DOHH2 (cell line): Measurements from ENCODE around the gene RPUSD3.

ENCODE experiments used
- H3F3A ChIP-seq: fragments of 200-600 bp; sonication (generic), shearing (Covaris generic); 2 replicates; pipeline ENCODE4 v1.6.0; 2016; ENCODE audit warnings: antibody characterized with exemption, mild to moderate bottlenecking; ENCODE audit not compliant: control insufficient read depth, insufficient read depth
- H3K27ac ChIP-seq: fragments of 200-600 bp; sonication (generic); 2 replicates; pipeline ENCODE4 v1.5.1; 2014; ENCODE audit warnings: low read depth, mild to moderate bottlenecking, low read length, moderate library complexity
- H3K27me3 ChIP-seq: fragments of 200-600 bp; sonication (generic); 2 replicates; pipeline ENCODE4 v1.6.1; 2014; ENCODE audit warnings: mild to moderate bottlenecking, low read length, mixed read lengths; ENCODE audit not compliant: control insufficient read depth
- H3K36me3 ChIP-seq: fragments of 200-600 bp; sonication (generic); 2 replicates; pipeline ENCODE4 v1.6.1; 2014; ENCODE audit warnings: mild to moderate bottlenecking, low read length, moderate library complexity, mixed read lengths; ENCODE audit not compliant: control insufficient read depth
- H3K4me1 ChIP-seq: fragments of 200-600 bp; sonication (generic); 2 replicates; pipeline ENCODE4 v1.6.1; 2014; ENCODE audit warnings: mild to moderate bottlenecking, low read length, mixed read lengths; ENCODE audit not compliant: control insufficient read depth
- H3K4me2 ChIP-seq: fragments of 200-600 bp; sonication (generic); 2 replicates; pipeline ENCODE4 v1.6.0; 2014; ENCODE audit warnings: mild to moderate bottlenecking, low read length, moderate library complexity
- H3K4me3 ChIP-seq: fragments of 200-600 bp; sonication (generic); 2 replicates; pipeline ENCODE4 v1.5.1; 2014; ENCODE audit warnings: mild to moderate bottlenecking, low read length, mixed read lengths
- H3K79me2 ChIP-seq: fragments of 200-600 bp; sonication (generic); 2 replicates; pipeline ENCODE4 v1.6.1; 2014; ENCODE audit warnings: mild to moderate bottlenecking, low read length, mixed read lengths; ENCODE audit not compliant: control insufficient read depth
- H3K9me2 ChIP-seq: fragments of 200-600 bp; sonication (generic); replicated peaks from 2 replicates; pipeline ENCODE4 v1.6.1; 2014; ENCODE audit warnings: mild to moderate bottlenecking, low read length, mixed read lengths; ENCODE audit not compliant: control insufficient read depth
- H3K9me3 ChIP-seq: fragments of 200-600 bp; sonication (generic); 2 replicates; pipeline ENCODE4 v1.6.1; 2014; ENCODE audit warnings: antibody characterized with exemption, low read length, mixed read lengths; ENCODE audit not compliant: control insufficient read depth, insufficient read depth
- H4K20me1 ChIP-seq: fragments of 200-600 bp; sonication (generic); 2 replicates; pipeline ENCODE4 v1.6.0; 2014; ENCODE audit warnings: low read depth, mild to moderate bottlenecking, antibody characterized with exemption, low read length, moderate library complexity; ENCODE audit not compliant: control insufficient read depth, insufficient read depth
- EZH2phosphoT487 ChIP-seq: fragments of 200-600 bp; sonication (generic); IDR thresholded peaks from 2 replicates; pipeline ENCODE4 v1.6.1; 2017; ENCODE audit warnings: borderline replicate concordance, mild to moderate bottlenecking, antibody characterized with exemption, low read length, moderate library complexity, mixed read lengths
- TF ChIP-seq, protein P1 (sequence below): fragments of 200-600 bp; sonication (generic); IDR thresholded peaks from one replicate; pipeline ENCODE4 v1.5.1; 2014; ENCODE audit warnings: antibody characterized with exemption, mild to moderate bottlenecking, low read depth, low read length; ENCODE audit not compliant: poor library complexity, severe bottlenecking

RPUSD3 gene

DNA sequence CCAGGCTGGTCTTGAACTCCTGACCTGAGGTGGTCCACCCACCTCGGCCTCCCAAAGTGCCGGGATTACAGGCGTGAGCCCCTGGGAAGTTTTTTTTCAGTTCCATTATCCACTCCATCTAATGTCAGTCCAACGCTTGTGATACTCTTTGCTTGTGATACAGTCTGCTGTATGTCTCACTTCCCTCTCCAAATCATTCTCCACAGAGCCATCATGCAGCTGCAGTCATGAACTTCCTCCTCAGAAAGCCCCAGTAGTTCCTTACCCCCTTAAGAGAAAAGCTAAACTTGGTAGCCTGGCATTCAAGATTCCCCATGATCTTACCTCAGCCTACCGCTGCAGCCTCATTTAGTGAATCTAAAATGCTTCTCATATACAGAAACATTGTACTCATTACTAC, 48.6 kb downstream of the RPUSD3 start:
- Histone ChIP-seq H3F3A (peaks cover 25% of the 10 kb centered on the region), H3K4me1 (peaks cover 40% of the 10 kb centered on the region), H4K20me1 (peaks cover 25% of the 10 kb centered on the region), H3K9me2 (no peaks in the 10 kb centered on the region), H3K79me2 (peaks cover 86% of the 10 kb centered on the region), H3K4me3 (peak overlapping the region; percentile 98), H3K9me3 (no peaks in the 10 kb centered on the region), H3K27ac (peak overlapping the region; percentile 79), H3K36me3 (peaks cover 85% of the 10 kb centered on the region), H3K4me2 (peak overlapping the region; percentile 82), H3K27me3 (no peaks in the 10 kb centered on the region)
- TF ChIP-seq, protein P1, sequence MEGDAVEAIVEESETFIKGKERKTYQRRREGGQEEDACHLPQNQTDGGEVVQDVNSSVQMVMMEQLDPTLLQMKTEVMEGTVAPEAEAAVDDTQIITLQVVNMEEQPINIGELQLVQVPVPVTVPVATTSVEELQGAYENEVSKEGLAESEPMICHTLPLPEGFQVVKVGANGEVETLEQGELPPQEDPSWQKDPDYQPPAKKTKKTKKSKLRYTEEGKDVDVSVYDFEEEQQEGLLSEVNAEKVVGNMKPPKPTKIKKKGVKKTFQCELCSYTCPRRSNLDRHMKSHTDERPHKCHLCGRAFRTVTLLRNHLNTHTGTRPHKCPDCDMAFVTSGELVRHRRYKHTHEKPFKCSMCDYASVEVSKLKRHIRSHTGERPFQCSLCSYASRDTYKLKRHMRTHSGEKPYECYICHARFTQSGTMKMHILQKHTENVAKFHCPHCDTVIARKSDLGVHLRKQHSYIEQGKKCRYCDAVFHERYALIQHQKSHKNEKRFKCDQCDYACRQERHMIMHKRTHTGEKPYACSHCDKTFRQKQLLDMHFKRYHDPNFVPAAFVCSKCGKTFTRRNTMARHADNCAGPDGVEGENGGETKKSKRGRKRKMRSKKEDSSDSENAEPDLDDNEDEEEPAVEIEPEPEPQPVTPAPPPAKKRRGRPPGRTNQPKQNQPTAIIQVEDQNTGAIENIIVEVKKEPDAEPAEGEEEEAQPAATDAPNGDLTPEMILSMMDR: no peak
- no peak for TF ChIP-seq EZH2phosphoT487

DNA sequence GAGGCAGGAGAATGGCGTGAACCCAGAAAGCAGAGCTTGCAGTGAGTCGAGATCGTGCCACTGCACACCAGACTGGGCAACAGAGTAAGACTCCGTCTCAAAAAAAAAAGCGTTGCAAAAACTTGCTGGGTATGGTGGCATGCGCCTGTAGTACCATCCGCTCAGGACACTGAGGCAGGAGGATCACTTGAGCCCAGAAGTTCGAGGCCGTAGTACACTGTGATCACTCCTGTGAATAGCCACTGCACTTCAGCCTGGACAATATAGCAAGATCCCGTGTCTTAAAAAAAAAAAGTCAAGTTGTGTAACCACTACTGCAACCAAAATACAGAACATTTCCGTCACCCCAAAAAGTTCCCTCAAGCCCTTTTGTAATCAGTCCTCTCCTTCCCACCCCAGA, 49.4 kb downstream of the RPUSD3 start:
- peak overlapping the region; percentile 82 for H3K4me2 ChIP-seq
- no peaks in the 10 kb centered on the region for H3K27me3 ChIP-seq
- no peaks in the 10 kb centered on the region for H3K9me3 ChIP-seq
- peaks cover 85% of the 10 kb centered on the region for H3K36me3 ChIP-seq
- H3K27ac ChIP-seq: peak overlapping the region; percentile 79
- H3K79me2 ChIP-seq: peaks cover 83% of the 10 kb centered on the region
- no peak for TF ChIP-seq EZH2phosphoT487
- TF ChIP-seq, protein P1: no peak
- H3K4me1 ChIP-seq: peaks cover 40% of the 10 kb centered on the region
- H3F3A ChIP-seq: peaks cover 25% of the 10 kb centered on the region
- peaks cover 25% of the 10 kb centered on the region for H4K20me1 ChIP-seq
- peak overlapping the region; percentile 98 for H3K4me3 ChIP-seq
- H3K9me2 ChIP-seq: no peaks in the 10 kb centered on the region

DNA sequence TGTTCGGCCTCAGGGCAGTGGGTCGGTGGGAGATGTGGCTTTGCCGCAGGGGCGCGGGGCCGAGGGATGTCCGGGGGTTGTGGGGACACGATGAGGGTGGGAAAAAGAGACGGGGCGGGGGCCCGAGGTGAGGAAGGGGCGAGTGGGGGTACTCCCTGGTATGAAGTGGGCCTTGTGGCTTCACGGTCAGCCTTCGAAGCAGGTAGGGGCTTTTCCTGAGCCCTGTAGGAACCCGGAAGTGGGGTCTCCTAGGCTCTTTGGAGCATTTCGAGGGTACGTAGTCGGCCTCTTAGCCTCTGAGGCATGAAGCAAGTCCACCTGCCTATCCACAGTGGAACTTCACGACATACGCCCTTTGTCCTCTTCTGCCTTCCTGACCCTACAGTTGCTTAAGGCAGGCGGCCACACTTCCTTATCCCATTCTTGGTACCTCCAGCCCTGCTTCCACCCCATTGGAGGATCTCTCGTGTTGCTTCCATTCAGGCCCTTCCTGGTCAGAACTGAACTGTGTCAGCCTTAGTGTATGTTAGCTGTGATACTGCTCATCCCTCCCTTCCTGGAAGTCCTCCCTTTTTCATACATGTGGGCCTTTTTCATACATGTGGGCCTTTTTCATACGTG, 50.5 kb downstream of the RPUSD3 start:
- Histone ChIP-seq H3K79me2 (peaks cover 76% of the 10 kb centered on the region), H3F3A (peaks cover 25% of the 10 kb centered on the region), H3K27me3 (no peaks in the 10 kb centered on the region), H4K20me1 (peaks cover 25% of the 10 kb centered on the region), H3K4me2 (peak overlapping the region; percentile 82), H3K9me2 (no peaks in the 10 kb centered on the region), H3K4me3 (peak overlapping the region; percentile 98), H3K4me1 (peaks cover 40% of the 10 kb centered on the region), H3K27ac (peak overlapping the region; percentile 79), H3K9me3 (no peaks in the 10 kb centered on the region), H3K36me3 (peaks cover 80% of the 10 kb centered on the region)
- TF ChIP-seq EZH2phosphoT487: no peak
- TF ChIP-seq, protein P1: no peak
